HG03378 (cell line): ENCODE results near the gene EDNRA.

Experiments used
- ATAC-seq: cut with Tn5 transposase; IDR thresholded peaks from one replicate; pipeline ENCODE4 v1.9.1; 2021; ENCODE audit warnings: mild to moderate bottlenecking, moderate library complexity; ENCODE audit not compliant: unreplicated experiment

Gene EDNRA

GRCh38 chr4:147586032-147586431 is 105.1 kb downstream of the EDNRA start:
- no peak for ATAC-seq

GRCh38 chr4:147586637-147587036 is 105.7 kb downstream of the EDNRA start:
- ATAC-seq, result peak; percentile 48

GRCh38 chr4:147587041-147587440 is 106.1 kb downstream of the EDNRA start:
- no peak for ATAC-seq

GRCh38 chr4:147589586-147589985 is 108.7 kb downstream of the EDNRA start:
- no peak for ATAC-seq

- no peak for ATAC-seq
Observed at GRCh38 chr4:147590249-147590920, 109.5 kb downstream of the EDNRA start.

GRCh38 chr4:147591106-147591505 is 110.2 kb downstream of the EDNRA start:
- ATAC-seq, result no peak

GRCh38 chr4:147594107-147594506 is 113.2 kb downstream of the EDNRA start:
- ATAC-seq, result no peak
